PC-9 (cell line): ENCODE results near the gene MYO3B.

Experiments used
- CTCF ChIP-seq: fragments of 200-600 bp; sonication (generic); conservative IDR thresholded peaks from 2 replicates; pipeline ENCODE4 v1.6.1; 2017; ENCODE audit warnings: mixed run types, antibody characterized with exemption, mild to moderate bottlenecking, moderate library complexity
- EZH2 ChIP-seq: fragments of 200-600 bp; sonication (generic); IDR thresholded peaks from 2 replicates; pipeline ENCODE4 v1.8.0; 2017; ENCODE audit warnings: antibody characterized with exemption, low read depth

- TF ChIP-seq CTCF (no peak), EZH2 (no peak)
These were observed 29.8 kb upstream of the MYO3B start for GRCh38 chr2:170148161-170148560.
